Cardiac muscle cell (in vitro differentiated cells and primary cell): ENCODE measurements around the gene HEPACAM. TPM values are rescaled to one million over a fixed set of nuclear protein-coding genes. Genes with fewer than 3 reads are reported as not detected.

Experiments
- DNase-seq, 2 donors: peaks; one replicate each; pipeline versions ENCODE4 v3.0.0 to v3.0.0-alpha.2; 2010 to 2017; ENCODE audit warnings: low read depth in 1 of 2, low spot score in 1 of 2
- H3K27ac ChIP-seq: fragments of 200-600 bp; sonication (generic); 2 replicates; pipeline ENCODE4 v1.5.1; 2016
- H3K27me3 ChIP-seq: fragments of 200-600 bp; sonication (generic); 2 replicates; pipeline ENCODE4 v1.6.0; 2016; ENCODE audit warnings: control low read depth
- H3K36me3 ChIP-seq: fragments of 200-600 bp; sonication (generic); 2 replicates; pipeline ENCODE4 v1.5.1; 2016; ENCODE audit warnings: control low read depth
- H3K4me1 ChIP-seq: fragments of 200-600 bp; sonication (generic); 2 replicates; pipeline ENCODE4 v1.8.1; 2017; ENCODE audit warnings: low read depth, mild to moderate bottlenecking, mixed run types
- H3K4me3 ChIP-seq: fragments of 200-600 bp; sonication (generic); 2 replicates; pipeline ENCODE4 v1.5.1; 2016; ENCODE audit warnings: mild to moderate bottlenecking
- H3K9me3 ChIP-seq: fragments of 200-600 bp; sonication (generic); 2 replicates; pipeline ENCODE4 v1.5.1; 2017; ENCODE audit warnings: low read depth, mild to moderate bottlenecking, control low read depth
- CTCF ChIP-seq: IDR thresholded peaks from 2 replicates; pipeline ENCODE4 v1.5.1; 2012; ENCODE audit warnings: low read depth, mild to moderate bottlenecking, low read length
- polyA plus RNA-seq: library from polyadenylated mRNA; unstranded; fragments of >200 nt; fragmentation: Nextera tagmentation; extraction: Ambion mirVana; gene quantifications from 2 replicates; pipeline ENCODE4 v1.2.1, GENCODE V29; 2016
- total RNA-seq: library from RNA; depleted of rRNA; stranded (reverse); fragments of >200 nt; gene quantifications from 2 replicates; pipeline ENCODE4 v1.2.3, GENCODE V29; 2016

The HEPACAM gene
- total and polyA plus RNA-seq, 2 experiments from 2014 or later, result 0.12 TPM; not detected in 1

GRCh38 chr11:124946735-124947141 is 10.9 kb upstream of the HEPACAM start:
- no peaks in the 10 kb centered on the region for H3K9me3 ChIP-seq
- DNase-seq, result no peak
- H3K36me3 ChIP-seq, result no peaks in the 10 kb centered on the region
- H3K27ac ChIP-seq, result no peak overlapping the region
- H3K27me3 ChIP-seq, result peaks cover 11% of the 10 kb centered on the region
- H3K4me1 ChIP-seq, result no peaks in the 10 kb centered on the region
- TF ChIP-seq CTCF, result no peak
- no peak overlapping the region for H3K4me3 ChIP-seq

GRCh38 chr11:124945826-124946225 is 10.0 kb upstream of the HEPACAM start:
- no peaks in the 10 kb centered on the region for H3K4me1 ChIP-seq
- no peak overlapping the region for H3K4me3 ChIP-seq
- no peaks in the 10 kb centered on the region for H3K36me3 ChIP-seq
- peaks cover 5% of the 10 kb centered on the region for H3K27me3 ChIP-seq
- no peak for DNase-seq
- H3K27ac ChIP-seq, result no peak overlapping the region
- no peak for TF ChIP-seq CTCF
- H3K9me3 ChIP-seq, result no peaks in the 10 kb centered on the region

GRCh38 chr11:124944565-124944964 is 8.7 kb upstream of the HEPACAM start:
- no peak for DNase-seq
- H3K27me3 ChIP-seq, result no peaks in the 10 kb centered on the region
- no peaks in the 10 kb centered on the region for H3K4me1 ChIP-seq
- H3K27ac ChIP-seq, result no peak overlapping the region
- no peak overlapping the region for H3K4me3 ChIP-seq
- TF ChIP-seq CTCF, result no peak
- no peaks in the 10 kb centered on the region for H3K9me3 ChIP-seq
- no peaks in the 10 kb centered on the region for H3K36me3 ChIP-seq

- no peak for DNase-seq
- no peak for TF ChIP-seq CTCF
- H3K36me3 ChIP-seq, result no peaks in the 10 kb centered on the region
- H3K4me1 ChIP-seq, result no peaks in the 10 kb centered on the region
- no peak overlapping the region for H3K4me3 ChIP-seq
- H3K27me3 ChIP-seq, result no peaks in the 10 kb centered on the region
- no peaks in the 10 kb centered on the region for H3K9me3 ChIP-seq
- H3K27ac ChIP-seq, result no peak overlapping the region
These were observed 7.9 kb upstream of the HEPACAM start for GRCh38 chr11:124943741-124944140.

- H3K27me3 ChIP-seq, result no peaks in the 10 kb centered on the region
- TF ChIP-seq CTCF, result no peak
- H3K27ac ChIP-seq, result no peak overlapping the region
- no peak overlapping the region for H3K4me3 ChIP-seq
- no peak for DNase-seq
- no peaks in the 10 kb centered on the region for H3K36me3 ChIP-seq
- H3K4me1 ChIP-seq, result no peaks in the 10 kb centered on the region
- no peaks in the 10 kb centered on the region for H3K9me3 ChIP-seq
These were observed 7.4 kb upstream of the HEPACAM start for GRCh38 chr11:124943254-124943616.
